NCI-H446 treated with DMSO at 0.1 percent for 48 hours (cell line): ENCODE measurements around the gene TFIP11.
"Not testable (repeated sequence)": the region's sequence is repeated elsewhere in the genome, so short reads cannot be mapped to it uniquely, and the experiment has no call there.

Experiments used
- DNase-seq: peaks from one replicate; lab custom pipeline; 2025; lab: John Stamatoyannopoulos, UW

TFIP11 gene

DNA sequence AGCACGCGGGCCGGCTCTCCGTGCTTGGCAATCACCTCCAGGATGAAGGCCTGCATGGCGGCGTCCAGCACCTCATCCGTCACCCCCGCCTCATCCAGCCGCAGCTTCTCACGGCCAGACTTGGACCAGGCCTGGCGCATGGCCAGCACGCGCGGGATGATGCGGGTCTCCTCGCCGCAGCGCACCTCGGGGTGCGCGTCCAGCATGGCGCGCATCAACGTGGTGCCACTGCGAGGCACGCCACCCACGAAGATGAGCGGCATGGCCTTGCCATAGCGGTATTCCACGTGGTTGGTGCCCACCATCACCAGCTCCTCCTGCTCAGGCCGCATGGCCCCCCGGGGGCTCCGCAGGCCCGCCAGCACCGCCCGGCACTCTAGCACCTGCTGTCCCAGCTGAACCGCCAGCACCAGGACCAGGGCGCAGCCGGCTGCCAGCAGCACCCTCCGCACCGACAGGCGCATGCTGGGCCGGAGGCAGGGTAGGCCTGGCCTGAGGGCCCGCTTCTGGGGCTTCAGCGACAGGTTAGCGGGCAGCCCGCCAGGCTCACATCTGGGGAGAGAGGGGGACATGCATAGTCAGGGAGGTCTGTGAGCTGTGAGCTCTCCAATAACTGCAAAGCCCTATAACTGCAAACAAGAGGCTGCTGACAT lies 29.0 kb upstream of the TFIP11 start:
- DNase-seq: no peak

DNA sequence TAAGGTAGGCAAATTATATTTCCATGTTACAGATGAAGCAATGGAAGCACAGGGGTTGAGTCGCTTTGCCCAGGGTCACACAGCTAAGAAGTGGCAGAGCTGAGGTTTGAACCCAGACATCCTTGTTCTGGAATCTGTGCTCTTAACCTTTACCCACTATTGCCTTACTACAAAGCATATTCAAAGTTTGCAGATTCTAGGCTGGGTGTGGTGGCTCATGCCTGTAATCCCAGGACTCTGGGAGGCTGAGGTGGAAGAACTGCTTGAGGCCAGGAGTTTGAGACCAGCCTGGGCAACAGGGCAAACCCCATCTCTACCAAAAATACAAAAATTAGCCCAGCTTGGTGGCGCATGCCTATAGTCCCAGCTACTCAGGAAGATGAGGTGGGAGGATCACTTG lies 27.8 kb upstream of the TFIP11 start:
- DNase-seq: no peak

DNA sequence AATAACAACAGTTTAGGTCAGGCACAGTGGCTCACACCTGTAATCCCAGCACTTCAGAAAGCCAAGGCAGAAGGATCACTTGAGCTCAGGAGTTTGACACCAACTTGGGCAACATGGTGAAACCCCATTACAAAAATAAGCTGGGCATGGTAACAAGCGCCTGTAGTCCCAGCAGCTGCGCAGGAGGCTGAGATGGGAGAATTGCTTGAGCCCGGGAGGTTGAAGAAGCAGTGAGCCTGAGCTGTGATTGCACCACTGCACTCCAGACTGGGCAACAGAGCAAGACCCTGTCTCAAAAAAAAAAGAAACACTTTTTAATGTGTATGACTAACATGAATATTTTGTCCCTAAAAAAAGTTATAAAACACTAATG lies 24.5 kb upstream of the TFIP11 start:
- DNase-seq: no peak

DNA sequence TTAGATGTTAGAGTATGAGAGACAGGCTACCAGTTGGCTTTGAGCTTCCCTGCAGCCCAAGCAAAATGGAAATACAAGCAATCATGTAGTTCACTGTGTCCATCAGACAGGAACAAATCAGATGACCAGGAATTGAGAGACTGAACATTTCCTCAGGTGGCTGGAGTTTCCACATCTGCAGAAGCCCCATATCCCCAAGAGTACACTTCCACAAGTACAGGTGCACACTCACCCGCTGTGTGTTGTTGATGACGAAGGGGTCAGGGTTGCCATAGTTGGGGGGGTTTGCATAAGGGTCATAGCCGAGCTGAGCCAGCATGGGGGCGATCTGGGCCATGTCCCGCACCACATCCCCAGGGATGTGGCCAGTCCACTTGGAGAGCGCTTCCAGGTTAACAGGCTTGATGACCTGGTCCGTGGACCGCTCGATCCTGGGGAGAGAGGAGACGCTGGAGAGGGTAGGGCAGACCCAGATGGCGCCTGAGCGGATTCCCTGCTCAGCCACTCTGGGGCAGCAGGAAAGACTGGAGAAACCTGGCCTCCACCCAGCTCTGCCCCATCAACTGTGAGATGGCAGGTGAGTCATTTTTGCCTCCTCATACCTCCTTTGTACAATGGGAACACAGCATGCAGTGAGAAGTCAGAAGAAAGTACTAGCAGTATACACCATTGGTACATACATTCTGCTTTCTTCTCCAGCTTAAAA lies 23.9 kb upstream of the TFIP11 start:
- DNase-seq: no peak

- no peak for DNase-seq
Observed at GRCh38 chr22:26535603-26535908, 23.3 kb upstream of the TFIP11 start.

DNA sequence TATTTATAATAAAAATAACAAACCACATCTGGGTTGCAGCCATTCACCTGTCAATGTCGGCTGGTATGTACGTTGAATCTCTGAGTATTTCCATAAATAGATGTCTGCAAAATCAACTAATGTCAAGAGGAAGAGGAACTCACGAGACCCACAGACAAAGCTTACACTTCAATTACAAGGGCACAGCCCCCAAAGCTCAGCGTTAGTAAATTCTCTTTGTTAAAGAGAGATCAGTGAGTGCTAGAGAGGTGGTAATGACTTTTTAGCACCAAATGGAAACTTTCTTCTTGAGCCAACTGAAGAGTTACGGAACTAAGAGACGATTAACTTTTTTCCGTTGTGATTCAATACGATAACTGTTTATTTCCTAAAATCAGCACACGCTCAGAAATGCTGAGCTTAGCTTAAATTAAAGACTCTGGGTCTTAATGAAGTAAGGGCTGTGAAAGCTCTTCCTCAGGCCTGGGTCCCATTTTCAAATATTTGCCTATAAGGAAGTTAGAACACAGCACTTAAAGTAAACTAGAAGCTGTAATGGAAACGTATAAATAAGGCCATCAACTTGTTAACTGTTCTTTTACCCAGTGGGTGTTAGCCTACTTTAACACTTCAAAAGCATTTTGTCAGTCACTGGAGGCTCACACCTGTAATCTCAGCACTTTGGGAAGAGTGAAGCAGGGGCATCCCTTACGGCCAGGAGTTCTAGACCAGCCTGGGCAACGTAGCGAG lies 22.8 kb upstream of the TFIP11 start:
- DNase-seq: no peak

DNA sequence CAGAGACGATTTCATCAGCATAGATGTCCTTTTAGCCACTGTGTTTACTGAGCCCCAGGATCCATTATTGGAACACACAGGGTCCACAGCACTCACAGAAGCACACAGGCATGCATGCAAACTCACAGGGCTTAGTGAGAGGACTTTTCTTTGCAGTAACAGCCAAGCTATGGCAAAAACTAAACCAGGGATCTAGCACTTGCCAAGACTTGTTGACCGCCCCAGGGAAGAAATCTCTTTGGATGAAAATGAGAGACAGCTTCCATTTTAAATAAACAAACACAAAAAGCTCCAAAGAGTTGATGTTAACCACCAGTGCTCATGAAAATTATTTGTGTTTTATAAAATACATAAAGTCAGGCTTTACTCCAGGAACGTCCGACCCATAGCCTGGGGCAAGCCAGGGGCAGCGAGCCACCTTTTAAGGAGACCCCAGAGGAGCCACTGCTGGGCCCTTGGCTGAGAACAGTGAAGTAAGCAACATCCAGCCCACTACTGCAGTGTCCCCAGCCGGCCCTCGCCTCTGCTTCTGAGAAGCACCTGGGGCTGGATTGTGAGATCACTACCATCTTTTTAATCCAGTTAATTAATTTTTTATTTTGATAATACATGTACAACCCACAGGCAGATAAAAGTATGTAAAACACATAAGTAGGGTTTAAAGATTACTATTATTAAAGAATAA lies 22.0 kb upstream of the TFIP11 start:
- DNase-seq: no peak

GRCh38 chr22:26529345-26529744 lies 17.1 kb upstream of the TFIP11 start:
- no peak for DNase-seq

GRCh38 chr22:26528518-26528917 lies 16.2 kb upstream of the TFIP11 start:
- not testable (repeated sequence) for DNase-seq

GRCh38 chr22:26527574-26528465 lies 15.5 kb upstream of the TFIP11 start:
- no peak for DNase-seq

- no peak for DNase-seq
Observed at GRCh38 chr22:26527167-26527566, 14.9 kb upstream of the TFIP11 start.

DNA sequence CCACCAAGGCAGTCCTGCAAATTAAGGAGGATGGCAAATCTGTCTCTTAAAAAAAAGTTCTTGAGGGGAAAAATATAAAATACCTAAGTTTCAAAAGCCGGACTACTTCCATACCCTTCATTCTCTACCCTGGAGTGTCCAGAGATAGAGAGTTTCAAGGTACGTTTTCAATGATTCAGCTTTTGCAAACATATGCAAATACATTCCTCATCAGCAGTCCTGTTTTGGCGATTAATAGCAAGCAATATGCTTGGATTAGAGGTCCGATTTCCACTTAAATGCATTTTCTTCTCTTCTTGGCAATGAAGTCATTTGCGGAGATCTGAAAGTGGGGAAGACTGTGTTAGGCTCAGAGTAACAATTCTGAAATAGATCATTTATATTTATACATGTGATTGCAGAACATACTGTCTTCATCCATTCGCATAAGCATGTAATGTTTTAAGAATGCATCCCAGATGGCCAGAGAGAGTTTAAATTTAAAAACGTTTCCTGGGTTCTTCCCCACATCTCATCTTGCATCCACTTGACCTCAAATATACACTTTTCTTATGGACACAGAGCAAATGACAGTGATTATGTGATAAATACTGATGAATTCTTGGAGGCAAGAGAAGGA lies 13.8 kb upstream of the TFIP11 start:
- DNase-seq: no peak

DNA sequence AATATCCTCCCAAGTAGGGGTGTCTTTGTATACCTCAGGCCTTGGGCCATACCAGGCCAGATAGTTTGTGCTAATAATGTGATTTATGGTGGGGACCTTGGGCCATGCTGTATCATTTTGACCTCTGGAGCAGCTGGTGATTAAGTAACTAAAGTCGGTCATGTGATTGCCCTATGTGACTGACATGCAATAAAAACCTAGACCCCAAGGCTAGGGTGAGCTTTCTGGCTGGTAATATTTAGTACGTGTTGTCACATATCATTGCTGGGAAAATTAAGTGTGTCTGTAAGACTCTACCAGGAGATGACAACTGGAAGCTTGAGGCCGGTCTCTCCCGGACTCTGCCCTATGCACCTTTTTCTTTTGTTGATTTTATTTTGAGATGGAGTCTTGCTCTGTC lies 12.6 kb upstream of the TFIP11 start:
- DNase-seq: no peak

DNA sequence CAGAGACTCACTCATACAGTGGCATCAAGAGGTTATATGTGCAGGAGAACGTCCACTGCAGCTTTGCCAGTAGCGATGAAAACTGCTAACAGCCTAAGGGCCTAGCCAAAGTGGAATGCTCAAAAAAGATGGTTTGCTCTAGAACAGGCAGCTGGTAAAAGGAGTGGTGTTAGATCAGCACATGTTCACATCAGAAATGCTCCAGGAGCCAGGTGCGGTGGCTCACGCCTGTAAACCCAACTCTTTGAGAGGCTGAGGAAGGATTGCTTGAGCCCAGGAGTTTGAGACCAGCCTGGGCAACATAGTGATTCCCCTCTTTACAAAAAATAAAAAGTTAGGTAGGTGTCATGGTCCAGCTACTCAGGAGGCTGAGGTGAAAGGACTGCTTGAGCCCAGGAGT lies 10.3 kb upstream of the TFIP11 start:
- no peak for DNase-seq

GRCh38 chr22:26522012-26522411 lies 9.7 kb upstream of the TFIP11 start:
- no peak for DNase-seq

DNA sequence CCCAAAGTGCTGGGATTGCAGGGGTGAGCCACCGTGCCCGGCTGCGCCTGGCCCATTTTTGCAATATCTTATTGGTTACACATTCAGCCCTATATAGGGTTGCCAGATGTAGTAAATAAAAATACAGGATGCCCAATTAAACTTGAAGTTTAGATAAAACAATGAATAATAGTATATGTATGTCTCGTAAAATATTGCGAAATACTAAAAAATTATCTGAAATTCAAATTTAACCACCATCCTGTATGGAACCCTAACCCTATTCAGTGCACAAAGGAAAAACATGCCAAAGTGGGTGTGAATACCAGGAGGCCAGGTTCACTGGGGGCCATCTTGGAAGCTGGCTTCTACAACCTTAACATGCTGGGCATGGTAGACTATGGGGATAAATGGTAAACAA lies 5.2 kb upstream of the TFIP11 start:
- no peak for DNase-seq

DNA sequence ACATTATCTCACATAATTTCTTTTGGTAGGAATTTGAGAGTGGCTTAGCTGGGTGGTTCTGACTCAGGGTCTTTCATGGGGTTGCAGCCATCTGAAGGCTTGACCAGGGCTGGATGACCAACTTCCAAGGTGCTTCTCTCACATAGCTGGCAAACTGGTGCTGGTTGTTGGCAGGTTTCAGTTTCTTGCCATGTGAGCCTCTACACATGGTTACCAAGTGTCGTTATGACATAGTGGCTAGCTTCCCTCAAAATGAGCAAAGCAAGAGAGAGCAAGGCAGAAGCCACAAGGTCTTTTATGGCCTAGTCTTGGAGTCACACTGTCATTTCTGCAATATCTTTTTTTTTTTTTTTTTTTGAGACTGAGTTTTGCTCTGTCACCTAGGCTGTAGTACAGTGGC lies 4.2 kb upstream of the TFIP11 start:
- DNase-seq: no peak

DNA sequence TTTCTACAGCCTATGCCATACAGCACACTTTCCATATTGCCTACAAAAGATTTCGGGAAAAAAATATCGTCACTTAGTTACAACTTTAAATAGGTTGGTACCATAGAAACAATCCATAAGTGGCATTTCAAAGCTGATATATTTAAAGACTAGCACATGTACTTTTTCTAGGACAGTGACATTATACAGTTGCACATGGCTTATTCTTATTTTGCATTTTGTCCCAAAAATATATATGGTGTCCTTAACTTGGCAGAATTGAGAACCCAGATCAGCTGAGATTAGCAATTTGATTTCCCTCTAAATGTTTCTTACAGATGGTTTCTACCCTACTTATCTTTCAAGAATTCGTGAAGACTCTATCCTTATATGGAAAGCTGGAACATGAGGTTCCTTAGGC lies 3.7 kb upstream of the TFIP11 start:
- DNase-seq: no peak

DNA sequence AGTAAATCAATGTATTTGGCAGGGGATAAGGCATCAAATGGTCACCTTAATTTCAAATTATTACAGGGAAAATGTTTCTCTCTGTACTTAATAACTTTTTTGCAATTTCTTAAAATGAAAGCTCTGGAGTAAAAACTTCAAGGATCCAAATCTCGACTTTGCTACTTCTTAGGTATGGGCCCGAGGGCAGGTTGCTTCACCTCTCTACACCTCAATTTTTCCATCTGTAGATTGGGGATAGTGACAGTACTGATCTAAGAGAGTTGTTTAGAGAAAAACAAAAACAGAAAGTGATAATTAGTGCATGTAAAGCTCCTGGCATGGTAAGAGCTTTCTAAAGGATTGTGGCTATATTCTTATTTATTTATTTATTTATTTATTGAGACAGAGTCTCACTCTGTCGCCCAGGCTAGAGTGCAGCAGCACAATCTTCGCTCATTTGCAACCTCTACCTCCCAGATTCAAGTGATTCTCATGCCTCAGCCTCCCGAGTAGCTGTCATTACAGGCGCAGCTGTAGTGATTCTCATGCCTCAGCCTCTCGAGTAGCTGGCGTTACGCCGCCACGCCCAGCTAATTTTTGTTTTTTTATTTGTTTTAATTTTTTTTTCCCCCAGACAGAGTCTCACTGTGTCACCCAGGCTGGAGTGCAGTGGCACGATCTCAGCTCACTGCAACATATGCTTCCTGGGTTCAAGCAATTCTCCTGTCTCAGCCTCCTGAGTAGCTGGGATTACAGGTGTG lies 2.3 kb upstream of the TFIP11 start:
- no peak for DNase-seq

DNA sequence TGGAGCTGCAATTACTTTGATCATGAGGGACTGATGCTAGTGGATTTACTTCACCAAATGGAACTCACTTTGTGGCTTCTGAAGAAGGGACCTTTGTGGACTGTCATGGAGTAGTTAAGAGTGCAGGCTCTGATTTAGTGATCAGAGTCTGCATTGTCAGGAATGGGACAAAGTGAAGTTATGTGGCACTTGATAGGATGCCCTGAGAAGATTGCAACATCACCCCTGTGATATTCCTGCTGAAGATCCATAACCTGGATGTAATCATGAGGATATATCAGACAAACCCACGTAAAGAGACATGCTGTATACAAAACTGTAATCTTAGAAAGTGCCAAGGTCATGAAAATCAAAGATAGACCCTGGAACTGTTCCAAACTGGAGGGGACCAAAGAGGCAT lies 1.6 kb upstream of the TFIP11 start:
- no peak for DNase-seq

GRCh38 chr22:26508148-26508547 lies 4.1 kb downstream of the TFIP11 start:
- no peak for DNase-seq
